ENCODE results near the gene PRKAG2.
"Not testable (repeated sequence)": the region's sequence is repeated elsewhere in the genome, so short reads cannot be mapped to it uniquely, and the experiment has no call there.

Gene PRKAG2

GRCh38 chr7:151851145-151851751 is 25.7 kb downstream of the PRKAG2 start:
- peak; percentile 48 for DNase-seq (ENCODE audit: low spot score)

- no peak for DNase-seq (ENCODE audit: low spot score)
Observed at GRCh38 chr7:151850491-151851124, 26.3 kb downstream of the PRKAG2 start.

- DNase-seq (ENCODE audit: low spot score): no peak
Observed at GRCh38 chr7:151849879-151850260, 27.0 kb downstream of the PRKAG2 start.

GRCh38 chr7:151849008-151849878 is 27.7 kb downstream of the PRKAG2 start:
- DNase-seq (ENCODE audit: low spot score): no peak

GRCh38 chr7:151847681-151848081 is 29.2 kb downstream of the PRKAG2 start:
- DNase-seq (ENCODE audit: low spot score): no peak

- no peak for DNase-seq (ENCODE audit: low spot score)
Observed at GRCh38 chr7:151847136-151847535, 29.8 kb downstream of the PRKAG2 start.

- DNase-seq (ENCODE audit: low spot score): no peak
Observed at GRCh38 chr7:151845412-151846205, 31.3 kb downstream of the PRKAG2 start.

- DNase-seq (ENCODE audit: low spot score): no peak
Observed at GRCh38 chr7:151844825-151845200, 32.1 kb downstream of the PRKAG2 start.

- DNase-seq (ENCODE audit: low spot score): peak; percentile 64
Observed at GRCh38 chr7:151844071-151844824, 32.7 kb downstream of the PRKAG2 start.

GRCh38 chr7:151843181-151843580 is 33.7 kb downstream of the PRKAG2 start:
- DNase-seq (ENCODE audit: low spot score): no peak

GRCh38 chr7:151841395-151842051 is 35.4 kb downstream of the PRKAG2 start:
- not testable (repeated sequence) for DNase-seq (ENCODE audit: low spot score)

GRCh38 chr7:151840088-151840910 is 36.6 kb downstream of the PRKAG2 start:
- no peak for DNase-seq (ENCODE audit: low spot score)

GRCh38 chr7:151839451-151839921 is 37.4 kb downstream of the PRKAG2 start:
- DNase-seq (ENCODE audit: low spot score): no peak

GRCh38 chr7:151838861-151839381 is 38.0 kb downstream of the PRKAG2 start:
- no peak for DNase-seq (ENCODE audit: low spot score)

GRCh38 chr7:151838072-151838471 is 38.8 kb downstream of the PRKAG2 start:
- no peak for DNase-seq (ENCODE audit: low spot score)

- DNase-seq (ENCODE audit: low spot score): no peak
Observed at GRCh38 chr7:151837285-151838042, 39.5 kb downstream of the PRKAG2 start.

GRCh38 chr7:151836927-151837205 is 40.0 kb downstream of the PRKAG2 start:
- no peak for DNase-seq (ENCODE audit: low spot score)

GRCh38 chr7:151836191-151836926 is 40.6 kb downstream of the PRKAG2 start:
- no peak for DNase-seq (ENCODE audit: low spot score)
